Adrenal gland (tissue), 12 donors: ENCODE measurements around the gene GRAMD1B. TPM values are rescaled to one million over a fixed set of nuclear protein-coding genes. Genes with fewer than 3 reads are reported as not detected.

Source experiments
- DNase-seq, 7 donors: peaks; one replicate each; pipeline ENCODE4 v3.0.0-alpha.2; 2019 to 2020
- H3K27ac ChIP-seq, 5 donors: fragments of 200-600 bp; sonication (generic) in 4 of 5; 1 replicate in 3 of 5; 2 replicates in 2 of 5; pipeline versions ENCODE4 v1.5.1 to v1.8.0; 2016 to 2020; ENCODE audit warnings: mild to moderate bottlenecking in 1 of 5
- H3K27me3 ChIP-seq: fragments of 200-600 bp; 2 replicates; pipeline ENCODE4 v1.8.0; 2021
- H3K36me3 ChIP-seq, 2 donors: fragments of 200-600 bp; replicated peaks in 1 of 2; 1 replicate in 1 of 2; 2 replicates in 1 of 2; pipeline versions ENCODE4 v1.5.1 to v1.8.0; 2018 to 2022
- H3K4me1 ChIP-seq, 2 donors: fragments of 200-600 bp; replicated peaks in 1 of 2; 1 replicate in 1 of 2; 2 replicates in 1 of 2; pipeline versions ENCODE4 v1.5.1 to v1.8.0; 2018 to 2021
- H3K4me3 ChIP-seq, 4 donors: fragments of 200-600 bp; sonication (generic) in 3 of 4; one replicate each; pipeline ENCODE4 v1.5.1; 2016 to 2018
- H3K9me3 ChIP-seq, 3 donors: fragments of 200-600 bp; sonication (generic) in 1 of 3; replicated peaks in 1 of 3; 1 replicate in 2 of 3; 2 replicates in 1 of 3; pipeline versions ENCODE4 v1.5.1 to v1.8.0; 2016 to 2021
- POLR2A ChIP-seq, 2 donors: fragments of 450-650 bp; IDR thresholded peaks; one replicate each; pipeline ENCODE4 v1.6.1; 2017; ENCODE audit warnings: antibody characterized with exemption in 2 of 2, mild to moderate bottlenecking in 2 of 2, moderate library complexity in 1 of 2
- WGBS, 4 donors: extraction: QIAGEN DNeasy Blood & Tissue Kit in 2 of 4; methylation state at CpG; one replicate each; pipeline versions ENCODE4 v1.1.5 to v1.1.7; 2013 to 2017; 5-methylcytosine and 5-hydroxymethylcytosine counted together
- intact Hi-C, 2 donors: fragments of 100-400 bp; cut with DNase I; formaldehyde crosslinking; loops; one replicate each; pipeline versions ENCODE4 v1.14.1 to v1.15.0; 2022 to 2023
- polyA plus RNA-seq, 3 donors: library from polyadenylated mRNA; stranded (reverse); fragments of 200-250 nt in 2 of 3; fragments of 350-450 nt in 1 of 3; fragmentation: Illumina TruSeq in 1 of 3; extraction: RNeasy Lipid Tissue Mini Kit (QIAGEN cat#74804) in 1 of 3; gene quantifications; one replicate each; pipeline ENCODE4 v1.2.3, GENCODE V29; 2013 to 2014
- total RNA-seq, 9 donors: library from RNA; depleted of rRNA in 4 of 9; stranded (reverse); fragments of >200 nt in 4 of 9; fragments of 120-200 nt in 1 of 9; fragmentation: NEBNext Ultra II Directional in 1 of 9; extraction: Animal tissue kit (Norgen Biotek cat#: 25700) in 1 of 9; gene quantifications; one replicate each; pipeline versions ENCODE4 v1.1.0 to v1.2.4, GENCODE V29; 2013 to 2023
- TF ChIP-seq, protein P1 (sequence below), 6 experiments: fragments of 450-650 bp in 4 of 6; fragments of 200-600 bp in 2 of 6; sonication (generic) in 1 of 6; IDR thresholded peaks; 1 replicate in 5 of 6; 2 replicates in 1 of 6; pipeline versions ENCODE4 v1.5.1 to v1.8.0; 2016 to 2021; ENCODE audit warnings: antibody characterized with exemption in 6 of 6, mild to moderate bottlenecking in 2 of 6, moderate library complexity in 1 of 6
- donor health status: healthy with polysubstance abuse.
- donor health status: Bipolar disorder and iron deficiency.
- donor health status: DM: yes; HTN: yes; CAD: no.
- donor health status: DM: no; HTN: no; CAD: no.
- donor health status: DM: no; HTN: no; CAD: no.
- donor health status: DM: yes; HTN: yes; CAD: no.

Gene GRAMD1B
- total and polyA plus RNA-seq, 12 donors: 101 to 1,898 (median 285) TPM

DNA sequence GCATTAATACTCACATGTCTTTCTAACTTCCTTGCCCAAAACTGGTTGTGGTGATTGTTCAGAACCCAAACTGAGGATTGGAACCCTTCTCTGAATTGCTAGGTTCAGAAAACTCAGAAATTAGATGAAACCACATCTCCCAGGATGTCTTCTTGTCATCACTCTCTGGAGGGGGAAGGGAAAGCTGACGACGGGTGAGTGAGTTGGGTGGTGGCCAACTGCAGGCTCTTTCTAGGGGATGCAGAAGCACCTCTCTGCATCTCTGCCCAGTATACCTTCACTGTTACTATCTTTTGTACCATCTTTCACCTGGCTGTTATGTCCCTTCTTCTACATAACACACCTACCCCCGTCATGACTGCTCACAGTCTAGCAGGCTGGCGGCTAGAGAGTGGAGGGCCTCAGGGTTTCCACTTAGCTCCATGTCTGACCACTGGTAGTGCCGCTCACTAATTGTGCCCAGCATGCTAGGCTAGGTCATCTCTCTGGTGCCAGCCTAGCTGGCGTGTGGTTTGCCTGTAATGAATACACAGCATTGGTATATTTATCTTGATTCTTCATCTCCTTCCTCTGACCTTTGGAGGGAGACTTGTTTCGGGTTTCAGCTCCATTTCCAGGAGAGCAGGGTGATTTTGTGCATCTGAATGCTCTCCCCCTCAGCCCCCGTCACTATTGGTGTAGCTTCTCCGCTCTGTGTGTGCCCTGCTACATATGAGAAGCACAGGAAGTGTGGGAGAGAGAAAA lies 7.3 kb downstream of the GRAMD1B start:
- Histone ChIP-seq H3K27me3 (no peaks in the 10 kb centered on the region), H3K4me3 (no peak overlapping the region), H3K27ac (peak overlapping the region in 3 of 5 donors; percentile 22 to 72 (median 57)), H3K4me1 (peaks cover 14 to 33% of the 10 kb centered on the region in 2 donors), H3K9me3 (no peaks in the 10 kb centered on the region), H3K36me3 (no peaks in the 10 kb centered on the region)
- 63 to 74% (median 69%) methylated on average over 9 of the region's 9 CpGs for WGBS, 4 donors
- intact Hi-C loops: no loop called here
- DNase-seq: no peak
- no peak for TF ChIP-seq POLR2A (IDR thresholded peaks at IDR 0.05)
- TF ChIP-seq, protein P1, sequence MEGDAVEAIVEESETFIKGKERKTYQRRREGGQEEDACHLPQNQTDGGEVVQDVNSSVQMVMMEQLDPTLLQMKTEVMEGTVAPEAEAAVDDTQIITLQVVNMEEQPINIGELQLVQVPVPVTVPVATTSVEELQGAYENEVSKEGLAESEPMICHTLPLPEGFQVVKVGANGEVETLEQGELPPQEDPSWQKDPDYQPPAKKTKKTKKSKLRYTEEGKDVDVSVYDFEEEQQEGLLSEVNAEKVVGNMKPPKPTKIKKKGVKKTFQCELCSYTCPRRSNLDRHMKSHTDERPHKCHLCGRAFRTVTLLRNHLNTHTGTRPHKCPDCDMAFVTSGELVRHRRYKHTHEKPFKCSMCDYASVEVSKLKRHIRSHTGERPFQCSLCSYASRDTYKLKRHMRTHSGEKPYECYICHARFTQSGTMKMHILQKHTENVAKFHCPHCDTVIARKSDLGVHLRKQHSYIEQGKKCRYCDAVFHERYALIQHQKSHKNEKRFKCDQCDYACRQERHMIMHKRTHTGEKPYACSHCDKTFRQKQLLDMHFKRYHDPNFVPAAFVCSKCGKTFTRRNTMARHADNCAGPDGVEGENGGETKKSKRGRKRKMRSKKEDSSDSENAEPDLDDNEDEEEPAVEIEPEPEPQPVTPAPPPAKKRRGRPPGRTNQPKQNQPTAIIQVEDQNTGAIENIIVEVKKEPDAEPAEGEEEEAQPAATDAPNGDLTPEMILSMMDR (IDR thresholded peaks at IDR 0.05): no peak

DNA sequence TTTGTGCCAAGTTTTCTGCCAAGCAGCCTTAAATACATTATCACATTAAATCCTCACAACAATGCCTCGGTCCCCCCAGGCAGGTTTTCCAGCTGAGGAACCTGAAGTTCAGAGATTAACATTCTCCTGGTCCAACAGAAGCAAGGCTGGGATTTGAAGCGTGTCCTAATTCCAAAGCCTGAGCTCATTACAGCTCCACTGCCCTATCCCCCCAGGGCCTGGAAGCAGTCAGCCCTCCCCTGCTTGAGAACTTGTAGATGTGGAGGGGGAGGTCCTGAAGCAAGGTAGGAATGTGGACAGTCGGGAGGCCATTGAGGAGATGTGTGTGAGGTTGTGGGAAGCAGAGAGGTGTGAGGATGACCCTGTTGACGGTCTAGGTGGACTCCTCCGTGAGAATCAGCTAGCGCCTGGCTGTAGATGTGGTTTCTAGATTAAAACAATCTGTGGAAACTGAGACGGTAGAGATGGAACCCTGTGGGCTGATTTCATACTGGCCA lies 8.1 kb downstream of the GRAMD1B start:
- Histone ChIP-seq H3K4me3 (no peak overlapping the region), H3K9me3 (no peaks in the 10 kb centered on the region), H3K4me1 (peaks cover 19 to 35% of the 10 kb centered on the region in 2 donors), H3K27ac (peak overlapping the region in 3 of 5 donors; percentile 22 to 72 (median 57)), H3K27me3 (no peaks in the 10 kb centered on the region), H3K36me3 (no peaks in the 10 kb centered on the region)
- intact Hi-C loops: no loop called here
- no peak for TF ChIP-seq POLR2A (IDR thresholded peaks at IDR 0.05)
- TF ChIP-seq, protein P1 (IDR thresholded peaks at IDR 0.05): no peak
- no peak for DNase-seq
- 47 to 54% (median 54%) methylated on average over 7 of the region's 7 CpGs for WGBS, 4 donors

DNA sequence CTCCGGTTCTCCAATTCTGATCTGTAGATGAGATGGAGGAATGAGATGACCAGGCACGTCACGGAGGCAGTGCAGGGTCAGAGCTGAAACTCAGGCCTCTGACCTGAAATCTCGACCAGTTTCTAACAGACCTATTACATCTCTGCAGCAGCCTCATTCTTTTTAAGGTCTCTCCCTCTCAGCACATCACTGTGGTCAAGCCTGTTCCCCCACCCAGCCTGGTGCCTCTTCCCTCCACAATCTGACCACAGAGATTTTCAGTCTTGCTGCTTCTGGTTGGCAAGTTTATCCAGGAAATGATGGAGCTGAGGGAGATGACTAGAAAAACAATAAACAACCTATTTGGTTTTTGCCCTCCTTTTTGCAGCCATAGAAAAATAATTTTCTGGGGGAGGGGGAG lies 9.5 kb downstream of the GRAMD1B start:
- no peaks in the 10 kb centered on the region for H3K27me3 ChIP-seq
- H3K4me1 ChIP-seq: peaks cover 12 to 50% of the 10 kb centered on the region in 2 donors
- H3K4me3 ChIP-seq: no peak overlapping the region
- WGBS, 4 donors: 76 to 89% (median 83%) methylated on average over 4 of the region's 4 CpGs
- DNase-seq: no peak
- H3K27ac ChIP-seq: peak overlapping the region in 2 of 5 donors; percentile 57 to 72
- no peaks in the 10 kb centered on the region for H3K9me3 ChIP-seq
- no peaks in the 10 kb centered on the region for H3K36me3 ChIP-seq
- intact Hi-C loops: no loop called here
- TF ChIP-seq POLR2A (IDR thresholded peaks at IDR 0.05): no peak
- TF ChIP-seq, protein P1 (IDR thresholded peaks at IDR 0.05): no peak

DNA sequence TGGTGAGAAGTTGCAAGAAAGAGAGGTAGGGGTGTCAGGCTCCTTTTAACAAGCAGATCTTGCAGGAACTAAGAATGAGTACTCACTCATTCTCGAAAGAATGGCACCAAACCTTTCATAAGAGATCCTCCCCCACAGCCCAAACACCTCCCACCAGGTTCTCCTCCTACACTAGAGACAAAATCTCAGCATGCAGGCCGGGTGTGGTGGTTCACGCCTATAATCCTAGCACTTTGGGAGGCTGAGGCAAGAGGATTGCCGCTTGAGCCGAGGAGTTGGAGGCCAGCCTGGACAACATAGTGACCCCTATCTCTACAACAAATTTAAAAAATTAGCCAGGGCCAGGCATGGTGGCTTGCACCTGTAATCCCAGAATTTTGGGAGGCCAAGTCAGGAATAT lies 11.1 kb downstream of the GRAMD1B start:
- DNase-seq: no peak
- 81 to 89% (median 87%) methylated on average over 5 of the region's 5 CpGs for WGBS, 4 donors
- Histone ChIP-seq H3K4me1 (peaks cover 7 to 45% of the 10 kb centered on the region in 2 donors), H3K4me3 (no peak overlapping the region), H3K27ac (peak overlapping the region in 2 of 5 donors; percentile 16 to 89), H3K36me3 (no peaks in the 10 kb centered on the region), H3K9me3 (no peaks in the 10 kb centered on the region), H3K27me3 (no peaks in the 10 kb centered on the region)
- intact Hi-C loops: no loop called here
- TF ChIP-seq POLR2A (IDR thresholded peaks at IDR 0.05): no peak
- TF ChIP-seq, protein P1 (IDR thresholded peaks at IDR 0.05): no peak
